SK-N-SH (cell line): ENCODE measurements around the gene MYO1D. TPM values are rescaled to one million over a fixed set of nuclear protein-coding genes. Genes with fewer than 3 reads are reported as not detected.

ENCODE experiments used
- CTCF ChIA-PET: fragments of 300-600, 350-600 bp; formaldehyde crosslinking; extraction: SDS; loops from one replicate; lab custom pipeline; 2021; lab: Yijun Ruan, JAX
- POLR2A ChIA-PET: fragments of 350-600 bp; sonication (Branson Sonifier 250); formaldehyde crosslinking; extraction: SDS; loops from one replicate; lab custom pipeline; 2020; ENCODE audit warnings: antibody characterized with exemption, inconsistent platforms; lab: Yijun Ruan, JAX
- DNase-seq: peaks from one replicate; pipeline ENCODE4 v3.0.0; 2012
- H2AFZ ChIP-seq: fragments of 200-600 bp; sonication (generic); 2 replicates; pipeline ENCODE4 v1.8.1; 2016; ENCODE audit warnings: antibody characterized with exemption, mild to moderate bottlenecking, low read depth
- H3F3A ChIP-seq: fragments of 200-600 bp; sonication (generic); replicated peaks from 2 replicates; pipeline ENCODE3; 2016; ENCODE audit warnings: antibody characterized with exemption, mild to moderate bottlenecking; ENCODE audit not compliant: insufficient read depth
- H3K27ac ChIP-seq, 2 experiments: fragments of 200-500 bp in 1 of 2; fragments of 200-600 bp in 1 of 2; sonication (Bioruptor generic) in 1 of 2; sonication (generic), shearing (Covaris generic) in 1 of 2; 2 replicates each; pipeline versions ENCODE4 v1.5.1 to v1.6.1; 2014 to 2016; ENCODE audit warnings: low read depth in 2 of 2, inconsistent platforms in 1 of 2, low read length in 1 of 2, mild to moderate bottlenecking in 1 of 2, mixed read lengths in 1 of 2
- H3K27me3 ChIP-seq: fragments of 200-600 bp; sonication (generic), shearing (Covaris generic); 2 replicates; pipeline ENCODE4 v1.6.1; 2016; ENCODE audit warnings: mixed run types; ENCODE audit not compliant: insufficient read depth
- H3K36me3 ChIP-seq, 2 experiments: fragments of 200-500 bp in 1 of 2; fragments of 200-600 bp in 1 of 2; sonication (Bioruptor generic) in 1 of 2; sonication (generic) in 1 of 2; replicated peaks in 1 of 2; 2 replicates each; pipeline versions ENCODE3 to v1.5.1; 2014 to 2016; ENCODE audit warnings: low read length in 1 of 2, mild to moderate bottlenecking in 1 of 2; ENCODE audit not compliant: insufficient read depth in 2 of 2, control insufficient read depth in 1 of 2
- H3K4me1 ChIP-seq, 2 experiments: fragments of 200-500 bp in 1 of 2; fragments of 200-600 bp in 1 of 2; sonication (Bioruptor generic) in 1 of 2; sonication (generic), shearing (Covaris generic) in 1 of 2; 2 replicates each; pipeline versions ENCODE4 v1.5.1 to v1.6.1; 2014 to 2016; ENCODE audit warnings: low read depth in 1 of 2, low read length in 1 of 2, mixed run types in 1 of 2; ENCODE audit not compliant: insufficient read depth in 2 of 2, control insufficient read depth in 1 of 2
- H3K4me2 ChIP-seq: fragments of 200-600 bp; sonication (generic), shearing (Covaris generic); 2 replicates; pipeline ENCODE4 v1.6.1; 2017; ENCODE audit warnings: mixed run types
- H3K4me3 ChIP-seq, 2 experiments: fragments of 200-500 bp in 1 of 2; fragments of 200-600 bp in 1 of 2; sonication (Bioruptor generic) in 1 of 2; sonication (generic), shearing (Covaris generic) in 1 of 2; 2 replicates each; pipeline versions ENCODE4 v1.5.1 to v1.8.1; 2014 to 2016; ENCODE audit warnings: low read depth in 2 of 2, inconsistent platforms in 1 of 2, low read length in 1 of 2, mild to moderate bottlenecking in 1 of 2, mixed read lengths in 1 of 2, moderate library complexity in 1 of 2
- H3K79me2 ChIP-seq: fragments of 200-600 bp; sonication (generic); 2 replicates; pipeline ENCODE4 v1.8.1; 2017; ENCODE audit warnings: mild to moderate bottlenecking; ENCODE audit not compliant: insufficient read depth
- H3K9ac ChIP-seq: fragments of 200-600 bp; sonication (generic); 2 replicates; pipeline ENCODE4 v1.6.1; 2017; ENCODE audit warnings: mixed run types
- H3K9me2 ChIP-seq: fragments of 200-600 bp; sonication (generic); 2 replicates; pipeline ENCODE4 v1.6.1; 2017; ENCODE audit warnings: mixed run types
- H3K9me3 ChIP-seq: fragments of 200-600 bp; sonication (generic); 2 replicates; pipeline ENCODE4 v1.6.1; 2017; ENCODE audit warnings: mixed run types, mild to moderate bottlenecking, moderate library complexity
- H4K20me1 ChIP-seq: fragments of 200-600 bp; sonication (generic); 2 replicates; pipeline ENCODE4 v1.6.1; 2017; ENCODE audit warnings: mild to moderate bottlenecking, mixed run types; ENCODE audit not compliant: insufficient read depth
- CHD2 ChIP-seq: fragments of 150-350 bp; IDR thresholded peaks from 2 replicates; pipeline ENCODE4 v1.6.1; 2018; ENCODE audit warnings: low read length; ENCODE audit not compliant: partially characterized antibody
- EZH2phosphoT487 ChIP-seq: fragments of 200-600 bp; sonication (generic); IDR thresholded peaks from 2 replicates; pipeline ENCODE4 v1.6.1; 2017; ENCODE audit warnings: low read depth, mixed run types, mild to moderate bottlenecking, antibody characterized with exemption, moderate library complexity, borderline replicate concordance
- FOSL2 ChIP-seq: IDR thresholded peaks from 2 replicates; pipeline ENCODE4 v1.4.0; 2012; ENCODE audit warnings: low read depth, mild to moderate bottlenecking, moderate library complexity, borderline replicate concordance
- FOXJ3 ChIP-seq: sonication (generic); formaldehyde crosslinking; IDR thresholded peaks from 2 replicates; pipeline ENCODE4 v1.5.1; 2020; ENCODE audit warnings: mild to moderate bottlenecking, missing genetic modification reagents
- MEF2A ChIP-seq: IDR thresholded peaks from 2 replicates; pipeline ENCODE4 v1.4.0; 2012; ENCODE audit warnings: low read depth, borderline replicate concordance
- MXI1 ChIP-seq: IDR thresholded peaks from 2 replicates; pipeline ENCODE4 v1.6.1; 2012; ENCODE audit warnings: mild to moderate bottlenecking, low read depth, low read length, improper control_type of control experiment
- POLR2AphosphoS5 ChIP-seq: IDR thresholded peaks from 2 replicates; pipeline ENCODE4 v1.6.1; 2012; ENCODE audit warnings: low read depth, low read length
- RAD21 ChIP-seq: IDR thresholded peaks from 2 replicates; pipeline ENCODE4 v1.6.1; 2012; ENCODE audit warnings: mild to moderate bottlenecking, low read length
- SIN3A ChIP-seq: IDR thresholded peaks from 2 replicates; pipeline ENCODE4 v1.6.1; 2012; ENCODE audit warnings: low read depth, mild to moderate bottlenecking, low read length, moderate library complexity, borderline replicate concordance
- SMC3 ChIP-seq: IDR thresholded peaks from 2 replicates; pipeline ENCODE4 v1.6.1; 2012; ENCODE audit warnings: low read depth, low read length, improper control_type of control experiment
- TAF1 ChIP-seq: IDR thresholded peaks from 2 replicates; pipeline ENCODE4 v1.6.1; 2012; ENCODE audit warnings: low read depth, mild to moderate bottlenecking, low read length, moderate library complexity, borderline replicate concordance
- TCF12 ChIP-seq: IDR thresholded peaks from 2 replicates; pipeline ENCODE4 v1.4.0; 2012
- TEAD4 ChIP-seq: IDR thresholded peaks from 2 replicates; pipeline ENCODE4 v1.4.0; 2012; ENCODE audit warnings: mild to moderate bottlenecking, borderline replicate concordance; ENCODE audit not compliant: insufficient read depth
- YY1 ChIP-seq: IDR thresholded peaks from 2 replicates; pipeline ENCODE4 v1.4.0; 2012; ENCODE audit warnings: low read depth, mild to moderate bottlenecking
- WGBS: methylation state at CpG from one replicate; pipeline ENCODE4 v1.1.6; 2017; ENCODE audit warnings: low lambda C conversion rate; 5-methylcytosine and 5-hydroxymethylcytosine counted together
- polyA plus RNA-seq, 3 experiments: library from polyadenylated mRNA; depleted of rRNA; stranded (reverse); fragments of >200 nt; gene quantifications; 2 replicates each; pipeline ENCODE4 v1.2.3, GENCODE V29; 2012
- TF ChIP-seq, protein P1 (sequence below): fragments of 150-350 bp; IDR thresholded peaks from 2 replicates; pipeline ENCODE4 v1.6.1; 2017; ENCODE audit warnings: antibody characterized with exemption, low read length, low read depth, borderline replicate concordance
- TF ChIP-seq, protein P2 (sequence below): IDR thresholded peaks from 2 replicates; pipeline ENCODE4 v1.6.1; 2012; ENCODE audit warnings: mild to moderate bottlenecking, low read depth, low read length, moderate library complexity
- TF ChIP-seq, protein P3 (sequence below): fragments of 150-350 bp; IDR thresholded peaks from 2 replicates; pipeline ENCODE4 v1.6.1; 2016; ENCODE audit warnings: mild to moderate bottlenecking, low read depth, low read length
- TF ChIP-seq, protein P4 (sequence below): fragments of 200-600 bp; sonication (generic); IDR thresholded peaks from 2 replicates; pipeline ENCODE4 v1.6.1; 2017; ENCODE audit warnings: antibody characterized with exemption, mild to moderate bottlenecking, moderate library complexity

MYO1D gene
- polyA plus RNA-seq, 1 of the 3 experiments (the other 2 are of a cell fraction) = 20.4 TPM

DNA sequence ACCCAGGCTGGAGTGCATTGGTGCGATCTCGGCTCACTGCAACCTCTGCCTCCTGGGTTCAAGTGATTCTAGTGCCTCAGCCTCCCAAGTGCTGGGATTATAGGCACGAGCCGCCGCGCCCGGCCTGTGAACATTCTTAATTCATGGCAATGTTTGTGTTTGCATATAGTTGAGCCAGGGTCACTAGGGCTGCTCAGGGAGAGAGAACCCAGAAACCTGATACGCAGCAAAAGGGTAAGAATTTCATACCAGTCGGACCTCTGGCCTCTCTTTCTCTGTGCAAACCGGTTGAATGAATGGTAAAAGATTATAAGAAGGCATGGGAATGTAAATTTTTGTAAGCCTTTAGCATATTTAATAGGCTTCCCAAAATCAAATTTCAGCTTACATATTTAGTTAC, 44.1 kb upstream of the MYO1D start:
- WGBS = 80% methylated on average over 10 of the region's 10 CpGs
- DNase-seq = no peak
- no peak overlapping the region for H3K4me2 ChIP-seq
- ChIA-PET POLR2A (no interaction called here), CTCF (interaction anchor here (1.2 kb wide), 1 partner anchor 15 kb away, joined by 3 read pairs; no protein-coding TSS in a partner anchor)
- H3K27ac ChIP-seq = no peak overlapping the region
- no peak for TF ChIP-seq TAF1
- no peak for TF ChIP-seq POLR2AphosphoS5
- no peak for TF ChIP-seq RAD21
- no peak for TF ChIP-seq TCF12
- H3F3A ChIP-seq = no peaks in the 10 kb centered on the region
- H3K4me1 ChIP-seq = no peaks in the 10 kb centered on the region
- H3K9me2 ChIP-seq = no peaks in the 10 kb centered on the region
- no peaks in the 10 kb centered on the region for H3K27me3 ChIP-seq
- no peak overlapping the region for H2AFZ ChIP-seq
- no peaks in the 10 kb centered on the region for H3K79me2 ChIP-seq
- no peaks in the 10 kb centered on the region for H4K20me1 ChIP-seq
- no peak overlapping the region for H3K4me3 ChIP-seq
- no peaks in the 10 kb centered on the region for H3K9me3 ChIP-seq
- H3K9ac ChIP-seq = no peak overlapping the region
- no peaks in the 10 kb centered on the region for H3K36me3 ChIP-seq

DNA sequence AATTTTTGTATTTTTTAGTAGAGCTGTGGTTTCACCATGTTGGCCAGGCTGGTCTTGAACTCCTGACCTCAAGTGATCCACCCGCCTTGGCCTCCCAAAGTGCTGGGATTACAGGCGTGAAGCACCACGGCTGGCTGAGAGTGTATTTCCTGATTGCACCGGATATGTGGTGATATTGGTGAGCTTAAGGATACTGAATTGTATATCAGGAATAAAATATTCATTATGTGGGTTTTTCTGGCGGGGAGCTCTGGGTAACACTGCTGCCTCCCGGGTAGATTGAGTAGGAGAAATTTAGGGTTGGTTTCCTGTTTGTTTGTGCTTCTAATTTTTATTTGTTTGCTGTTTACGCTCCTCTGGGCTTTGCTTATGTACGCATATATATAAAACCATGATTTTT, 43.4 kb upstream of the MYO1D start:
- H3K4me3 ChIP-seq = no peak overlapping the region
- H3K79me2 ChIP-seq = no peaks in the 10 kb centered on the region
- H3F3A ChIP-seq = no peaks in the 10 kb centered on the region
- no peaks in the 10 kb centered on the region for H4K20me1 ChIP-seq
- no peaks in the 10 kb centered on the region for H3K36me3 ChIP-seq
- no peaks in the 10 kb centered on the region for H3K27me3 ChIP-seq
- H3K9me3 ChIP-seq = no peaks in the 10 kb centered on the region
- 87% methylated on average over 8 of the region's 8 CpGs for WGBS
- H3K9ac ChIP-seq = no peak overlapping the region
- no peak overlapping the region for H3K4me2 ChIP-seq
- no peak overlapping the region for H3K27ac ChIP-seq
- no peaks in the 10 kb centered on the region for H3K9me2 ChIP-seq
- no peak overlapping the region for H2AFZ ChIP-seq
- no peaks in the 10 kb centered on the region for H3K4me1 ChIP-seq
- TF ChIP-seq YY1 (no peak), CHD2 (no peak), MXI1 (no peak), EZH2phosphoT487 (no peak), SIN3A (no peak), FOXJ3 (CRISPR knock-in tag) (no peak), SMC3 (no peak), POLR2AphosphoS5 (no peak), FOSL2 (no peak), MEF2A (no peak), TEAD4 (no peak), RAD21 (no peak)
- TF ChIP-seq, protein P1, sequence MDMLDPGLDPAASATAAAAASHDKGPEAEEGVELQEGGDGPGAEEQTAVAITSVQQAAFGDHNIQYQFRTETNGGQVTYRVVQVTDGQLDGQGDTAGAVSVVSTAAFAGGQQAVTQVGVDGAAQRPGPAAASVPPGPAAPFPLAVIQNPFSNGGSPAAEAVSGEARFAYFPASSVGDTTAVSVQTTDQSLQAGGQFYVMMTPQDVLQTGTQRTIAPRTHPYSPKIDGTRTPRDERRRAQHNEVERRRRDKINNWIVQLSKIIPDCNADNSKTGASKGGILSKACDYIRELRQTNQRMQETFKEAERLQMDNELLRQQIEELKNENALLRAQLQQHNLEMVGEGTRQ = no peak
- TF ChIP-seq, protein P2, sequence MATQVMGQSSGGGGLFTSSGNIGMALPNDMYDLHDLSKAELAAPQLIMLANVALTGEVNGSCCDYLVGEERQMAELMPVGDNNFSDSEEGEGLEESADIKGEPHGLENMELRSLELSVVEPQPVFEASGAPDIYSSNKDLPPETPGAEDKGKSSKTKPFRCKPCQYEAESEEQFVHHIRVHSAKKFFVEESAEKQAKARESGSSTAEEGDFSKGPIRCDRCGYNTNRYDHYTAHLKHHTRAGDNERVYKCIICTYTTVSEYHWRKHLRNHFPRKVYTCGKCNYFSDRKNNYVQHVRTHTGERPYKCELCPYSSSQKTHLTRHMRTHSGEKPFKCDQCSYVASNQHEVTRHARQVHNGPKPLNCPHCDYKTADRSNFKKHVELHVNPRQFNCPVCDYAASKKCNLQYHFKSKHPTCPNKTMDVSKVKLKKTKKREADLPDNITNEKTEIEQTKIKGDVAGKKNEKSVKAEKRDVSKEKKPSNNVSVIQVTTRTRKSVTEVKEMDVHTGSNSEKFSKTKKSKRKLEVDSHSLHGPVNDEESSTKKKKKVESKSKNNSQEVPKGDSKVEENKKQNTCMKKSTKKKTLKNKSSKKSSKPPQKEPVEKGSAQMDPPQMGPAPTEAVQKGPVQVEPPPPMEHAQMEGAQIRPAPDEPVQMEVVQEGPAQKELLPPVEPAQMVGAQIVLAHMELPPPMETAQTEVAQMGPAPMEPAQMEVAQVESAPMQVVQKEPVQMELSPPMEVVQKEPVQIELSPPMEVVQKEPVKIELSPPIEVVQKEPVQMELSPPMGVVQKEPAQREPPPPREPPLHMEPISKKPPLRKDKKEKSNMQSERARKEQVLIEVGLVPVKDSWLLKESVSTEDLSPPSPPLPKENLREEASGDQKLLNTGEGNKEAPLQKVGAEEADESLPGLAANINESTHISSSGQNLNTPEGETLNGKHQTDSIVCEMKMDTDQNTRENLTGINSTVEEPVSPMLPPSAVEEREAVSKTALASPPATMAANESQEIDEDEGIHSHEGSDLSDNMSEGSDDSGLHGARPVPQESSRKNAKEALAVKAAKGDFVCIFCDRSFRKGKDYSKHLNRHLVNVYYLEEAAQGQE = no peak
- TF ChIP-seq, protein P3, sequence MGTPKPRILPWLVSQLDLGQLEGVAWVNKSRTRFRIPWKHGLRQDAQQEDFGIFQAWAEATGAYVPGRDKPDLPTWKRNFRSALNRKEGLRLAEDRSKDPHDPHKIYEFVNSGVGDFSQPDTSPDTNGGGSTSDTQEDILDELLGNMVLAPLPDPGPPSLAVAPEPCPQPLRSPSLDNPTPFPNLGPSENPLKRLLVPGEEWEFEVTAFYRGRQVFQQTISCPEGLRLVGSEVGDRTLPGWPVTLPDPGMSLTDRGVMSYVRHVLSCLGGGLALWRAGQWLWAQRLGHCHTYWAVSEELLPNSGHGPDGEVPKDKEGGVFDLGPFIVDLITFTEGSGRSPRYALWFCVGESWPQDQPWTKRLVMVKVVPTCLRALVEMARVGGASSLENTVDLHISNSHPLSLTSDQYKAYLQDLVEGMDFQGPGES = no peak
- TF ChIP-seq, protein P4, sequence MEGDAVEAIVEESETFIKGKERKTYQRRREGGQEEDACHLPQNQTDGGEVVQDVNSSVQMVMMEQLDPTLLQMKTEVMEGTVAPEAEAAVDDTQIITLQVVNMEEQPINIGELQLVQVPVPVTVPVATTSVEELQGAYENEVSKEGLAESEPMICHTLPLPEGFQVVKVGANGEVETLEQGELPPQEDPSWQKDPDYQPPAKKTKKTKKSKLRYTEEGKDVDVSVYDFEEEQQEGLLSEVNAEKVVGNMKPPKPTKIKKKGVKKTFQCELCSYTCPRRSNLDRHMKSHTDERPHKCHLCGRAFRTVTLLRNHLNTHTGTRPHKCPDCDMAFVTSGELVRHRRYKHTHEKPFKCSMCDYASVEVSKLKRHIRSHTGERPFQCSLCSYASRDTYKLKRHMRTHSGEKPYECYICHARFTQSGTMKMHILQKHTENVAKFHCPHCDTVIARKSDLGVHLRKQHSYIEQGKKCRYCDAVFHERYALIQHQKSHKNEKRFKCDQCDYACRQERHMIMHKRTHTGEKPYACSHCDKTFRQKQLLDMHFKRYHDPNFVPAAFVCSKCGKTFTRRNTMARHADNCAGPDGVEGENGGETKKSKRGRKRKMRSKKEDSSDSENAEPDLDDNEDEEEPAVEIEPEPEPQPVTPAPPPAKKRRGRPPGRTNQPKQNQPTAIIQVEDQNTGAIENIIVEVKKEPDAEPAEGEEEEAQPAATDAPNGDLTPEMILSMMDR = no peak
- DNase-seq = no peak
- CTCF ChIA-PET = interaction anchor here (1.2 kb wide), 1 partner anchor 16 kb away, joined by 3 read pairs; no protein-coding TSS in a partner anchor
- POLR2A ChIA-PET = no interaction called here
